Right lung (tissue), 5 donors: ENCODE data around the gene PDIK1L. TPM values are rescaled to one million over a fixed set of nuclear protein-coding genes. Genes with fewer than 3 reads are reported as not detected.
A peak's percentile ranks its signal among the peaks of the same experiment; 100 is the strongest.

ENCODE experiments used
- DNase-seq, 2 donors: peaks; one replicate each; pipeline ENCODE4 v3.0.0-alpha.2; 2013
- polyA plus RNA-seq, 5 donors: library from polyadenylated mRNA; unstranded; fragments of 120-200 nt; gene quantifications; one replicate each; pipeline versions ENCODE4 v1.2.1 to v1.2.3, GENCODE V29; 2013; ENCODE audit warnings: inconsistent platforms in 1 of 5, low replicate concordance in 1 of 5; ENCODE audit not compliant: insufficient read length in 5 of 5, insufficient read depth in 1 of 5

Gene PDIK1L
- polyA plus RNA-seq, 5 donors, result 17.2 to 26.9 (median 24.0) TPM

DNA sequence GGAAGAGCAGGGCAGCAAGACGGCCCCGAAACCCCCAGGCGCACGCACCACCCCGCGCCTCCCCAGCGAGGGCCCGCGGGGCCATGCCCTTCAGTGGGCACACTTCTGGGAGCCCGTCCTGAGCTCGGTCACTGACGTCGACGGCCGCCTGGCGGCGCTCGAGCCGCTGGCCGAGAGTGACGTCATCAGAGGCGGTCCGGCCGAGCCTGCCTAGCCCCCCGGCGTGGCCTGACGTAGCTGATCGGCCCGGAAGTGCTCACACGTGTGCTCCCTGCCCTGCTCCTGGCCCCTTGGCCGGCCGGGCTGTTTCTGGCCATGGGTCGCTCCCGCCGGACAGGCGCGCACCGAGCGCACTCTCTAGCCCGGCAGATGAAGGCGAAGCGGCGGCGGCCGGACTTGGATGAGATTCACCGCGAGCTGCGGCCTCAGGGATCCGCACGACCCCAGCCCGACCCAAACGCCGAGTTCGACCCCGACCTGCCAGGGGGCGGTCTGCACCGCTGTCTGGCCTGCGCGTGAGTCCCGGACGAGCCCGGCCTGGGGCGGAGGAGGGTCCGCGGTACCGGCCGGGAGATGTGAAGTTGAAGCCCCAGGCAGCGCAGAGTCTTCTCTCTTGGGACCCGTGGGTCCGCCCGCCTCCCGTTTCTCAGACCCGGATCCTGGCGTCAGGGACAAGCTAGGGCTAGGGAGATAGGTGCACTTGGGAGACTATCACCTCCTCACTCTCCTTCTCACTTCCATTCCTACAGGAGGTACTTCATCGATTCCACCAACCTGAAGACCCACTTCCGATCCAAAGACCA is 58.2 kb downstream of the PDIK1L start, which contains the start of gene ZNF593:
TSS of gene ZNF593 (plus strand) at position 240 of the 803 bp plus-strand sequence. CDS start at position 316, 76 bp downstream.
- peak; percentile 85 to 89 for DNase-seq

- no peak for DNase-seq
Observed at GRCh38 chr1:26170472-26170821, 58.8 kb downstream of the PDIK1L start.

DNA sequence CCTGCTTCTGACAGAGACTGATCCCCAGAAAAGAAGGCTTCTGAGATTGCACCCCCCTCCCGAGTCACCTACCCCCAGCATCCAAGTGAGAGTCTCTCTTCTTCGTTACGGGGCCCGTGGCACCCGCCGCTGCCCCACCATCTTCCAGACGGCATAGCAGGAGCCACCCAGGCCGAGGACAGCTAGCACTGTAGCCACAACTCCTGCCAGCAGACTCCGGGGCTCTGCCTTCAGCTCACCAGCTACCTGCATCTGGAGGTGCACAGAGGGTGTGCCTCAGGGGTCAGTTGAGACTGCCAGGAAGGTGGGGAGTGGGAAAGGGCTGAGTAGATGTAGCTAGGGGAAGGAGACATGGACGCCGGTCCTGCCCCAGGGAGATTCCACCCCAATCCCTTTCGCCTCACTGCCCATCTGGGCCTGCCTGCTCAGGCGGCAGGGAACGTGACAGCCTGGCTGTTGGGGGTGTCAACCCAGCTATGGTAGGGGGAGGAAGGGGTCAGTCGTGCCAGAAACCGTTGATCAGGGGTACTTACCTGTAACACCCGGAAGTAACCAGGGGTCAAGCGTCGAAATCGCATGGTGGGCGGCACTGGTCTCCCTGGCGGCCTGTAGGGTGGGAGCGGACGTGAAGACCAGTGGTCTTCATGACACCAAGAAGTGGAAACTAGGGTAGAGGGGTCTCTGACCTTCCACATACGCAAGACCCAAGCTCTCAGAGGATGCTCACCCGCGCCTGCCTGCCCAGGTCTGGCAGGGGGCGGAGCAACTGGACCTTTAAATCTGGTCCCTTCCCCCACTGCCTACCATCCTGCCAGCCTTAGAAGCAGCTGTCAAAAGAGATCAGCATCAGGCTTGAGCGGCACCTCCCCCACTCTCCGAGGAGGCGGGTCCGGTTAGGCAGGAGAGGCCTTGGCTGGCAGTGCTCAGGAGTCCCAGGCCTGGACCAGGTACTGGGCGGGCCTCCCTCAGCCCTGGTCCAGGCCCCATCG is 59.8 kb downstream of the PDIK1L start, which contains the start of gene ZNF593OS:
TSS of gene ZNF593OS (minus strand) at position 749 of the 989 bp plus-strand sequence. CDS start at position 578, 171 bp downstream.
- no peak for DNase-seq

Other genes with a start within 250 kb of the PDIK1L start
- gene PAQR7, start 236.1 kb upstream of the PDIK1L start, polyA plus RNA-seq, result 10 to 100 TPM; 13.8 to 21.2 (median 19.3) TPM
- 1,000 to 10,000 TPM in 3 of 5 donors, 100 to 1,000 TPM in 2; 799 to 1,532 (median 1,016) TPM for gene STMN1, start 205.4 kb upstream of the PDIK1L start, polyA plus RNA-seq
- 10 to 100 TPM; 11.6 to 14.1 (median 12.3) TPM for gene PAFAH2, start 113.8 kb upstream of the PDIK1L start, polyA plus RNA-seq
- gene EXTL1, start 90.0 kb upstream of the PDIK1L start, polyA plus RNA-seq, result 1 to 10 TPM in 1 of 5 donors, under 1 TPM in 4; 0.49 to 1.5 (median 0.51) TPM
- under 1 TPM; 0.17 to 0.49 (median 0.20) TPM for gene SLC30A2, start 65.7 kb upstream of the PDIK1L start, polyA plus RNA-seq
- 1 to 10 TPM in 2 of 5 donors, under 1 TPM in 2, not detected in 1; 0.15 to 2.1 (median 1.3) TPM for gene TRIM63, start 44.2 kb upstream of the PDIK1L start, polyA plus RNA-seq
- 1 to 10 TPM; 1.2 to 2.0 (median 1.6) TPM for gene FAM110D, start 47.3 kb downstream of the PDIK1L start, polyA plus RNA-seq
- gene C1orf232, start 57.1 kb downstream of the PDIK1L start, polyA plus RNA-seq, result not detected
- gene ZNF593, start 58.1 kb downstream of the PDIK1L start, polyA plus RNA-seq, result 10 to 100 TPM in 3 of 5 donors, 1 to 10 TPM in 2; 8.1 to 23.0 (median 14.2) TPM
- 1 to 10 TPM in 4 of 5 donors, under 1 TPM in 1; 0.75 to 2.0 (median 1.2) TPM for gene ZNF593OS, start 60.0 kb downstream of the PDIK1L start, polyA plus RNA-seq
- gene CNKSR1, start 65.7 kb downstream of the PDIK1L start, polyA plus RNA-seq, result 10 to 100 TPM; 15.2 to 25.9 (median 24.0) TPM
- under 1 TPM in 1 of 5 donors, not detected in 4; 0.08 TPM for gene CATSPER4, start 78.8 kb downstream of the PDIK1L start, polyA plus RNA-seq
- gene CEP85, start 122.4 kb downstream of the PDIK1L start, polyA plus RNA-seq, result 10 to 100 TPM; 20.0 to 26.4 (median 21.9) TPM
- 100 to 1,000 TPM in 2 of 5 donors, 10 to 100 TPM in 3; 89.9 to 123 (median 98.7) TPM for gene SH3BGRL3, start 168.3 kb downstream of the PDIK1L start, polyA plus RNA-seq
- 10 to 100 TPM; 23.7 to 29.6 (median 27.9) TPM for gene UBXN11, start 194.8 kb downstream of the PDIK1L start, polyA plus RNA-seq
- gene CD52, start 206.1 kb downstream of the PDIK1L start, polyA plus RNA-seq, result 1 to 10 TPM; 2.8 to 7.0 (median 5.6) TPM
- gene CRYBG2, start 242.3 kb downstream of the PDIK1L start, polyA plus RNA-seq, result 1 to 10 TPM in 4 of 5 donors, under 1 TPM in 1; 0.70 to 2.5 (median 1.5) TPM